ENCODE results near the gene COL4A1. TPM values are rescaled to one million over a fixed set of nuclear protein-coding genes. Genes with fewer than 3 reads are reported as not detected.

Gene COL4A1
- total RNA-seq, 2 donors from 2014 or later, result 505 to 852 TPM

- H3K27ac ChIP-seq, result peak overlapping the region; percentile 9 to 67
- no peaks in the 10 kb centered on the region for H3K9me3 ChIP-seq
- H3K4me3 ChIP-seq, result peak overlapping the region; percentile 73
- no peak for TF ChIP-seq CTCF (IDR thresholded peaks at IDR 0.05)
- peaks cover 0 to 23% of the 10 kb centered on the region in 2 donors for H3K4me1 ChIP-seq (ENCODE audit: control insufficient read depth in 1 of 2, low read depth in 2 of 2)
- H3K27me3 ChIP-seq (replicated peaks; ENCODE audit: insufficient read depth), result no peaks in the 10 kb centered on the region
- ATAC-seq (ENCODE audit: insufficient number of reproducible peaks, low FRiP score, low read depth), result no peak
- H3K36me3 ChIP-seq, result no peaks in the 10 kb centered on the region
- no peak for DNase-seq (ENCODE audit: low spot score)
These were observed 169.3 kb downstream of the COL4A1 start for GRCh38 chr13:110137680-110138009.

GRCh38 chr13:110136660-110137585 lies 170.0 kb downstream of the COL4A1 start:
- TF ChIP-seq CTCF (IDR thresholded peaks at IDR 0.05), result no peak
- no peak for DNase-seq (ENCODE audit: low spot score)
- Histone ChIP-seq H3K4me3 (peak overlapping the region; percentile 73), H3K9me3 (no peaks in the 10 kb centered on the region), H3K4me1 (ENCODE audit: control insufficient read depth in 1 of 2, low read depth in 2 of 2) (peaks cover 0 to 23% of the 10 kb centered on the region in 2 donors), H3K27me3 (replicated peaks; ENCODE audit: insufficient read depth) (no peaks in the 10 kb centered on the region), H3K27ac (peak overlapping the region in 1 of 2 donors; percentile 67), H3K36me3 (no peaks in the 10 kb centered on the region)
- no peak for ATAC-seq (ENCODE audit: insufficient number of reproducible peaks, low FRiP score, low read depth)

GRCh38 chr13:110135977-110136597 lies 170.9 kb downstream of the COL4A1 start:
- H3K9me3 ChIP-seq, result no peaks in the 10 kb centered on the region
- no peak overlapping the region for H3K27ac ChIP-seq
- H3K36me3 ChIP-seq, result no peaks in the 10 kb centered on the region
- ATAC-seq (ENCODE audit: insufficient number of reproducible peaks, low FRiP score, low read depth) (no peak), DNase-seq (ENCODE audit: low spot score) (no peak)
- H3K4me1 ChIP-seq (ENCODE audit: control insufficient read depth in 1 of 2, low read depth in 2 of 2), result peaks cover 0 to 23% of the 10 kb centered on the region in 2 donors
- no peak for TF ChIP-seq CTCF (IDR thresholded peaks at IDR 0.05)
- no peaks in the 10 kb centered on the region for H3K27me3 ChIP-seq (replicated peaks; ENCODE audit: insufficient read depth)
- H3K4me3 ChIP-seq, result no peak overlapping the region

DNA sequence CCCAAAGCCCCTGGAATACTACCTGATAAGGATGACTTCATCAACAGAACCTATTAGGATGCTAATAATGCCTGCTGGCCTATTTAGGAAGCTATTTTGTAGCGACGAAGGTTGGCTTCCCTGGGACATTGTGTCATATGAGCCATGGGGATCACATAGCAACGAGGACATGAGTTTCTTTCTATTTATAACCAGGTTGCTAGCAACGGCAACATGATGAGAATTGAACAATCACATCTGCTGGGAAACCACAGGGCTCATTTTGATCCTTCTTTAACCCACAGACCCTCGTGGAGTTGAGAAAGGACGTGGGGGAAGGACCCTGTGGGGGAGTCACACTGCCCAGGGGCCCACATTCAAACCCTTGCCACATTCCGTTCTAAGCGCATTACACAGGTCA lies 172.2 kb downstream of the COL4A1 start:
- DNase-seq (ENCODE audit: low spot score) (no peak), ATAC-seq (ENCODE audit: insufficient number of reproducible peaks, low FRiP score, low read depth) (peak; percentile 34)
- H3K4me1 ChIP-seq (ENCODE audit: control insufficient read depth in 1 of 2, low read depth in 2 of 2), result peaks cover 0 to 23% of the 10 kb centered on the region in 2 donors
- peak overlapping the region in 1 of 2 donors; percentile 31 for H3K27ac ChIP-seq
- no peaks in the 10 kb centered on the region for H3K27me3 ChIP-seq (replicated peaks; ENCODE audit: insufficient read depth)
- H3K36me3 ChIP-seq, result no peaks in the 10 kb centered on the region
- TF ChIP-seq CTCF (IDR thresholded peaks at IDR 0.05), result no peak
- H3K4me3 ChIP-seq, result no peak overlapping the region
- H3K9me3 ChIP-seq, result no peaks in the 10 kb centered on the region

GRCh38 chr13:110133425-110134235 lies 173.3 kb downstream of the COL4A1 start:
- no peak for TF ChIP-seq CTCF (IDR thresholded peaks at IDR 0.05)
- Histone ChIP-seq H3K27me3 (replicated peaks; ENCODE audit: insufficient read depth) (no peaks in the 10 kb centered on the region), H3K9me3 (no peaks in the 10 kb centered on the region), H3K36me3 (no peaks in the 10 kb centered on the region), H3K4me3 (no peak overlapping the region), H3K4me1 (ENCODE audit: control insufficient read depth in 1 of 2, low read depth in 2 of 2) (peaks cover 0 to 19% of the 10 kb centered on the region in 2 donors), H3K27ac (no peak overlapping the region)
- ATAC-seq (ENCODE audit: insufficient number of reproducible peaks, low FRiP score, low read depth) (no peak), DNase-seq (ENCODE audit: low spot score) (no peak)
